ENCODE results near the gene CUBN.

CUBN gene

DNA sequence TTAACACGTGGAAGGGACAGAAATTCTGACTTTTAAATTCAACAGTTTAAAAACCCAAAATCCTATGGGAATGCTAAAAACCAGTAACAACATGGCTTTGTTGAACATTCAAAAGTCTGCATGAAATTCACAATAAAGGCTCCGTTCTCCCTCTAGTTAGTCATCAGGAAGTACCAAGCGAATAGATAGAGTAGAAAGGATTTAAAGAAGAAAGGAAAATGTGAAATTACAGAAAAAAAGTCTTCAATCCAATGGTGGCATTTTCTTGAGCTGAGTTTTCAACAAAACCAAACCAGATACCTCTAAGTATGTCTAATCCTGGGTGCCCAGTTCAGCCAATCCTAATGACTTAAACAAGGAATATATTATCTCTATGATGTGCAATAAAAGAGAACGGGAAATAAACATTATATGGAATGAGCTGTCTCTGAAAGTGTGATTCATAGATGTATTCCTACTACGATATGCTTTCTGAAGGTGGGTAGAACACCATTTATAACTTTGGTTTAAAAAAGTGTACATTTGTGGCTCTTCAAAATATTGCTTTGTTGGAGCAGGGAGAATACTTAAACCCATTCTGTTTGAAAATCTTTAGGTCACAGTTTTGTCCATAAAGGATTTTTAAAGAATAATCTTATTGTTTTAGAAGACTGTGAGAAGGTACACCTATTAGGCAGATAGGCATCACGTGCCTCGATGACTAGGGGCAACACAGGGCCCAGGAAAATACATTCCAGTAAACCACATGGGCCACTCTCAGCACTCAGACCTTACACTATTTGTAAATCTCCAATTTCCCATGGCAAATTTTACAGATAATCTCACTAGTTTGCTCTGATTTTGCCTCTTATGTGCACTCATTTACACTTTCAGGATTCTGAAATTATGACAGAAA, 87.7 kb downstream of the CUBN start:
- no peak for DNase-seq

DNA sequence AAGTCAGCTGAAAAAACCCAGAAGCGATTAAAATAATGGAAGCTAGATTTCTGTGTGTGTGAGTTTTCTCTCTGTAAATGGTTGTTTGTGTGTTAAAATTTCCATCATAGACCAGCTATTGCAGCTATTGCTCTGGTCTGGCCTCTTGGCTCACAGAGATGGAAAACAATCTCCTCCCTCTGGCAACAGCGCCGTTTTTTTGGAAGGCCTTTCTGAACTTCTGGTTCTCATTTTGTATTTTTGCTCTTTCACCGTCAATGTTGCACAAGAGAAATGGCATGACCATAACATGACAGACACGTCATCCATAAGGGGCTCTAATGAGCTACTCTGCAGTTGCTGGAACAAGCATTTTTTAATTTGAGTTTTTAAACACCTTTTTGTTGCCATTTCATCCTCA, 91.0 kb downstream of the CUBN start:
- no peak for DNase-seq

- no peak for DNase-seq
Observed at GRCh38 chr10:17037910-17038309, 91.7 kb downstream of the CUBN start.

DNA sequence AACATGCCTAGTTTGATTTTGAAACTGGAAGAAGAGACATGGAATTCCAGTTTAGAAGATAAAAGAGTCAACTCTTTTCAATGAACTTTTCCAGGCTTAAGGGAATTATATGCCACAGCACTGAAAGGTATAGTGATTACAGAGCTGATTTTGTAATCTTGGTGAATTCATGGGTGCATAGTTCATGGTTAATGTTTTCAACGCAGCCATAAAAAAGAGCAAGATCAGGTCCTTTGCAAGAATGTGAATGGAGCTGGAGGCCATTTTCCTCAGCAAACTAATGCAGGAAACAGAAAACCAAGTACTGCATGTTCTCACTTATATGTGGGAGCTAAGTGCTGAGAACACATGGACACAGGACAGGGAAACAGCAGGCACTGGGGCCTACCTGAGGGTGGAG, 94.2 kb downstream of the CUBN start:
- no peak for DNase-seq

GRCh38 chr10:17033529-17034260, 95.9 kb downstream of the CUBN start:
- no peak for DNase-seq

DNA sequence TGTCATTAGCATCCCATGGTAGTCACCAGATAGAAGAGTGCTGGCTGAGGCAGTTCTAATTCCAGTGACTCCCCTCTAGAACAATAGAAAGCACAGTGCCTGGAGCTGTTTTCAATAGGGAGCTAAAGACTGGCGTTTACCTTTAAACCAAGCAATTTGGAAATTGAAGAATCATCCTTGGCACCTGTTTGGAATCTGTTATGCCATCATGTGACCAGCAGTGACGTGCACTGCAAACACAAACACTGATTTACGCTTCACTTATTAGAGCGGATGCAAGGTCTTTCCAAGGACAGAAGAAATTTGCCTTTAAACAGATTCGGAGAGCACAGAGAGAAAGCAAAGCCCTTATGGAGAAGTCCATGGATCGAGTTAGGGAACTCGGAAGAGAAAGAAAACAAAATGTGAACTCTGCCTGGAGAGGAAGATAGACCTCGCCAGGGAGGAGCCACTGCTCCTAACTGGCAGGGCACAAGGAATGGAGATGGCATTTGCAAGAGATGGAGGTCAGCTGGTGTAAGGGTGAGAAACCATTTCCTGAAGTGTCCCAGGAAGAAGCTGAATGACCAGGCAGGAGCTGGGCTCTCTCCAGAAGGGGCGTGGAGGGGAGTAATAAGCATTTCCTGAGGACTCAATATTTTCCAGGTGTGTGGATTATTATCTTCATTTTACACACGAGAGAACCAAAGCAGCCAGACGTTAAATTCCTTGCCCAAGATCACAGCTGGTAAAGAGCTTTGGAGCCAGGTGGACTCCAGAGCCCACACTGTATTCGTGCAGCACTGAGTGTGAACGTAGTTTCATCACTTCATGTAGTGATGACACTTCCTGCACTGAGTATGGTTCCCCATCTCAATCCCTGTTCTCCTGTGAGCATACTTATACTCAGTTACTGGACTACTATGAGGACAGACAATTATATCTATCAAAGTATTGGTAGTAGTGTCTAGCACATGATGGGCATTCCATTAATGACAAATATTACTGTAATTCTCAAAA, 97.7 kb downstream of the CUBN start:
- no peak for DNase-seq

DNA sequence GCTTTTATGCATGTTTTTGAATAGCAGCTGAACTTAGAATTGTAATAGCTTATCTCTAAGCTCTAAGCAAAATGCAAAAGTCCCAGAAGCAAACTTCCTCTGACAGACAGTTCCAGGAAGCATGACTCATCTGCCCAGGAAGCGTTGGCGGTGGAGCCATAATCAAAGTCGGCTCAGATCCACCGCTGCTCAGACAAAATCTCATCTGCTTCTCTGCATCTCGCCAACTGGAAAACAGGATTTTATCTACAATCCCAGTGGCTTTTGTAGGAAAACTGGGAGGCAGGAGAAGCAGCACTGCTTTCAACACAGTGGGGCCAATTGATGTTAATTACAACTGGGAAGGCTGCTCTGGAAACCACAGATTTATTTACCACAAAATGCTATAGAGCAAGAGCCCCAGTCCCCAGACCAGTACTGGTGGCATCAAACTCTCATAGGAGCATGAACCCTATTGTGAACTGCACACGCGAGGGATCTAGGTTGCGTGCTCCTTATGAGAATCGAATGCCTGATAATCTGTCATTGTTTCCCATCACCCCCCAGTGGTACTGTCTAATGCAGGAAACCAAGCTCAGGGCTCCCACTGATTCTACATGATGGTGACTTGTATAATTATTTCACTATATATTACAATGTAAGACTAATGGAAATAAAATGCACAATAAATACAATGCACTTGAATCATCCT, 99.9 kb downstream of the CUBN start:
- DNase-seq, result peak in 14 of 51 donors; percentile 5 to 74 (median 17)

DNA sequence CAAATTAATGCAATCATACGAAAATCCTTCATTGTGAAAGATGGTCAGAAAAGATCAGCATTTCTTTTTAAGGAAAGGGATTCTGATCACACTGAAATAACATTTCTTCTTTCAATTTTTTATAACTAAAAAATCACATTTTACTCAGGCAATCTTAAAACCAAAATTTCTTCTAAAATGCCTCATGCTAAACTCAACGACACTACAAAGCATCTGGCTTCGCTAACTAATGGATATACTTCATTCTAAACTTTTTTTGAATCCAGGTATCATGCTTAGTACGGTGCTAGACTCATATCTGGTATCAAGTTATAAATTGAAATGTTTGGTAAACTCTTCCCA, 100.4 kb downstream of the CUBN start:
- no peak for DNase-seq

DNA sequence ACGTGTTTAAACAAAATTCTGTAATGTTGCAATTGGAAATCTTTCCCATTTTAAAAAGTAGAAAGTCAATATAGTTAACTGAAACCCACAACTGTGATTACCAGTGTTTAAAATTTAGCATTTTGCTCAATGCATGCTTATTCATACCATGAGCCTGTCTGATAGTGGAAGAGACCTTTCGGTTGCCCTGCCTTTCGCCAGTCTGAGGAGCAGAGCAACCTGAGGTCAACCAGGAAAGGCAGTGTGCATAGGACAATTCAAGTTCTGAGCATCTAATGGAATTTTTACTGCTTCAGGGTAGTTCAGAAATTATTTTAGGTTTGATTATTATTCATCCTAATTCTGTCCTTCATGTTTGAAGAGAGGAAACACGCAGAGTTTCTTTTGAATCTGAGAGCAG, 100.8 kb downstream of the CUBN start:
- no peak for DNase-seq

- no peak for DNase-seq
Observed at GRCh38 chr10:17026686-17027485, 102.7 kb downstream of the CUBN start.

DNA sequence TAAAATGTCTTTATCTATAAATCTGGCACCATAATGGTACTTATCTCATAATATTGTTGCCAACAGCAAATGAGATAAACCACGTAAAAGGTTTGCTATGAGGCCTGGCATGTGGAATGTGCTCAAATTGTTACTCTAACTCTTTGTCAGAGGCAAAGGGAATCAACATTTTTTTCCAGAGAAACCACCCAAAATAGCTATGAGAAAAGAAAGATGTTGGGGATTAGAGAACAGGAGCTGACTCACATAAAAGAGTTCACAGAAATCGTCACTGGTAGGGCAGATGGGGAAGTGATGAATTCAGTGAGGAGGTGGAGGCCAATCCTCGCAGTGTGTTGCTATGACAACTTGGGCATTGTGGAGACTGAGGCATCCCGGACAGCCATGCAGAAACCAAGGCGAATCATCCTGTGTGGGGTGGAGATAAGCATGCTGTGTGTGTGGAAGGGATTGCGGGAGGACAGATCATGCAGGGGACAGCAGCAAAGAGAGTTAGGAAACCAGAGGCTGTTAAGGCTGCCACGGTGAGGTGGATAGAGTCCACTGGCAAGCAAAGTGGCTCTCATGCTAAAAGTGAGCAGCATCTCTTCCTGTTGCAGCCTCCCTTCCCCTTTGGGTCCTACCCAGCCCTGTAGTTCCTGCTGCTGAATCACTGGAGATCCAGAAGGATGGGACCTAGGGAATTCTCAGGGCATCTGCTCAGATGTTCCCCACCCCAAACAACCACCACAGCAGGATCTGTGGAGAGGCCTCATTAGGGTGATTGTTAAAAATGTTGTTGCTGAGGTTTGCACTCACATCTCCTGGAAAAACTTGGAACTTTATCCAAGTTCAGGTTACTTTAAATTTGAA, 103.9 kb downstream of the CUBN start:
- peak in 12 of 51 donors; percentile 4 to 58 (median 20) for DNase-seq

- DNase-seq, result no peak
Observed at GRCh38 chr10:17024461-17024860, 105.2 kb downstream of the CUBN start.

GRCh38 chr10:17023386-17024298, 106.0 kb downstream of the CUBN start:
- peak in 4 of 51 donors; percentile 7 to 18 (median 14) for DNase-seq

DNA sequence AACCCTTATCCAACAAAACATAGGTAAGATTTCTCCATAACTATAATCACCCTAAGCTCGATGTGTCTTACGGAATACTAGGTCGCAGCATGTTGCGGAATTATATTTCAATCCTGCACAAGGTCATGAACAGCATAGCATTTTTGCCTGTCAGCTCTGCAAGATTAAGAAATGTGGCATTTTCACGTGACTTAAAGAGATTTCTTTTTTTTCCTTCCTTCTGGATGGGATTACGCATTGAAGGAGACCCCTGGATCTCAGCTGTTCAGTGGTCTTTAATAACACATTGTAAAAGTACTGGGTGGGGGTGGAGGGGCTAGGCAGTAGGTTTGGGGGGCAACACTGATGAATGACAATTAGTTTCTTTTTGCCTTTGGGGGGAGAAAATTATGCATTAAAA, 106.7 kb downstream of the CUBN start:
- no peak for DNase-seq

DNA sequence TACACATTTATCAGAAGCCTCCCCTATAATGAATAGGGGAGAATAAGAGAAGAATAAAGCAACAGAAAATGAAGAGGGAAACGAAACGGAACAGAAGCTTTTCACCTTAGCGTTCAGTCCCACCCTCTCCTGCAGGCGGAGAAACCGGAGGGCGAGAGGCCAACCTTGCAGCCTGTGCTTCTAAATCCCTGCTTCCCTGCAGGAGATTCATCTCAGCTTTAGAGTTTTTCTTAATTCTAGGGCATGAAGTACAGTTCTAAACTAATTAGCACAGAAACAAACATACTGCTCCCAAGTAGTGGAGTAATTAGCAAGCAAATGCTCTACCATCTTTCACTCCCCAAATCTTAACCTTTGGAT, 107.2 kb downstream of the CUBN start:
- peak in 1 of 51 donors; percentile 1 for DNase-seq

DNA sequence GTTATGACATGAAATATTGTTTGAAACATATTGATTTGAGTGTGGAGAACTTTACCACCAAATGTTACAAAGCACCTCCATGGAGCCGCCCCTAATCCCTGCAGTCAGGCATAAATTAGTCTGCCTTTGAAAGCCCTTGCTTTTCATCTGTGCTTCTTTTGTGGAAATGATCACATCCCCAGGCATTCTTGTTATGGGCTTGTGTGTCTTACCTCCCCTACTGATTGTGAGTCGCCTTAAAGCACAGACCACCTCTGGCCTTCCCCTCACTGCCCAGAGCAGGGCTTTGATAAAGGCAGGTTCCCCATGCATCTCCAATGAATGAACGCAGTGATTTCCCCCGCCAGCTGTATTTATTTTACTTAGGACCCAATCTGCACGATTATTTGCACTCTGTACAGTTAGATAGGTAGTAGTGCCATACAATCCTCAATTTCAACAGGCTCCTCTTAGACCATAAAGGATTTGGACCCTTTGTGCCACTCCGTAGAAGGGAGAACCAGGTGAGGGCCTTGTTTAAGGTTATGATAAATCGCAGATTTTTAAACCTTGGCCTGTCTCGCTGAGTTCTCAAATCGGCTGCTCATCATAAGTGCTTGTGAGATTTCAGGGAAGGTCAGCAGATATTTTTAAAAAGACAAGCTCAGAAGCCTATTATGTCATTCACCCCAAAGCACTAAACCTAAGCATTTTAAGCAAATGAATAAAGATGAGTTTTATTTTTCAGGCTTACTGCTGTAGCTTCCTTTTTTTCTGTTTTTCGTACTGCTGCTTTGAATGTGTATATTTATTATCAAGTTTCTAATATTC, 107.8 kb downstream of the CUBN start:
- DNase-seq, result no peak

GRCh38 chr10:17019696-17020095, 109.9 kb downstream of the CUBN start:
- DNase-seq, result no peak
